HG03442 (cell line): ENCODE results near the gene MIA.
"Not testable (repeated sequence)": the region's sequence is repeated elsewhere in the genome, so short reads cannot be mapped to it uniquely, and the experiment has no call there.

ENCODE experiments used
- ATAC-seq: cut with Tn5 transposase; IDR thresholded peaks from one replicate; pipeline ENCODE4 v1.9.1; 2021; ENCODE audit warnings: mild to moderate bottlenecking, moderate library complexity; ENCODE audit not compliant: unreplicated experiment

MIA gene

DNA sequence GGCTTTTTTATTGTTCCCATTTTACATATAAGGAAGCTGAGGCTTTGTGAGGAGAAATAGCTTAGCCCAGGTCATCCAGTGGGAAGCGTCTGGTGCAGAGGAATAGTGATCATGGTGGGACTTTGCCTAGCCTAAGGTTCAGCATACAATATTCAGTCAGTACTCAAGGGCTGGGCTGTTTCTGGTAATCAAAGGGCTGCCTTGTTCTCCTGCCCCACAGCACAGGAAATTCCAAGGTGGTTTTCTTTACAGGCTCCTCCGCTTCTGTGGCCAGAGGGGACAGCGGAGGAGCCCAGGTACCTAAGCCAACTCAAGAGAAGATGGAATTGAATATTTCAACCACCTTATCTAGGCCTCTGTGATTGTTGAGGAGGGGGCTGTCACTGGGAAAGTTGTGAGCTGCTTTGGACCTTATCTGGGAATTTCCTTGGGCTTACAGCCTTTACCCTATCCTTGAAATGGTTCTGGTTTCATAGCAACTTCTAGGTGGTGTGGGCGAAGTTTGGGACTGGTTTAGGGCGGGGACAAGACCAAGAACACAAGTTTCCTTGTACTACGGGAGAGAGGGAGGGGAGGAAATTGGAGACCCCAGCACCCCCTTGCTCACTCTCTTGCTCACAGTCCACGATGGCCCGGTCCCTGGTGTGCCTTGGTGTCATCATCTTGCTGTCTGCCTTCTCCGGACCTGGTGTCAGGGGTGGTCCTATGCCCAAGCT lies at the start of gene MIA:
Gene MIA, plus strand, starts transcription at position 606 of the 716 bp plus-strand sequence. Its CDS starts 22 bp downstream, at position 628.
- no peak for ATAC-seq

DNA sequence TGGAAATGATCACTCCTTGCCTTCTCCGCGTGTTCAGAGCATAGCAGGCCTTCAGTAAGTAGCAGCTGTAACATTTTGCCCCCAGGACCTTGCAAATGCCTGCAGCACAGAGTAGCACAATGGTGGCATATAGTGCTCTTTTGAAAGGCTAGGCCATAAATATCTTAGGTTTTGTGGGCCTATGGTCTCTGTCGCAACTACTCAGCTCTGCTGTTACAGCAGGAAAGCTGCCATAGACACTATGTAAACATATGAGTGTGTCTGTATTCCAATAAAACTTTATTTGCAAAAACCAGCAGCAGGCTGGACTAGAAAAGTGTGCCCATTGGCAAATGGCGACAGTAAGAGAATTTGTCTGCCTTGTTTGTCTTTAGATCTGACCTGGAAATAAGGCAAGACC lies 49.0 kb upstream of the MIA start:
- no peak for ATAC-seq

DNA sequence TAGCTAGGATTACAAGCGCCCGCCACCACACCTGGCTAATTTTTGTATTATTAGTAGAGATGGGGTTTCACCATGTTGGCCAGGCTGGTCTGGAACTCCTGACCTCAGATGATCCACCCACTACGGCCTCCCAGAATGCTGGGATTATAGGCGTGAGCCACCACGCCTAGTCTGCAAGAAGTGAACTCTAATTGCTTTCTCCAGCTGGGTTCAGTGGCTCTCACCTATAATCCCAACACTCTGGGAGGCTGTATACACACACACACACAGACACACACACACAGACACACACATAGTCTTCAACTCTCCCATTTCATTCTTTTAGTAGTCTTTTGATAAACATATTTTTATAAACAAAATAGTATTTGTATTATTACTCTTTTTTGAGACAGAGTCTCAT lies 45.3 kb upstream of the MIA start:
- ATAC-seq: not testable (repeated sequence)

DNA sequence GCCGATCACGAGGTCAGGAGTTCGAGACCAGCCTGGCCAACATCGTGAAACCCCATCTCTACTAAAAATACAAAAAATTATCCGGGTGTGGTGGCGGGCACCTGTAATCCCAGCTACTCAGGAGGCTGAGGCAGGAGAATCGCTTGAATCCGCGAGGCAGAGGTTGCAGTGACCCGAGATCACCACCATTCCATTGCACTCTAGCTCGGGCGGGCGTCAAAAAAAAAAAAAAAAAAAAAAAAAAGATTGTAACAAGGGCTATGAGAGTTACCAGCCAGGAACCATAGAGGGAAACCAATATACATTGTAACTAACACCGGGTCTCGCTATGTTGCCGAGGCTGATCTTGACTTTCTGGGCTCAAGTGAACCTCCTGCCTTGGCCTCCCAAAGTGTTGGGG lies 43.0 kb upstream of the MIA start:
- not testable (repeated sequence) for ATAC-seq

DNA sequence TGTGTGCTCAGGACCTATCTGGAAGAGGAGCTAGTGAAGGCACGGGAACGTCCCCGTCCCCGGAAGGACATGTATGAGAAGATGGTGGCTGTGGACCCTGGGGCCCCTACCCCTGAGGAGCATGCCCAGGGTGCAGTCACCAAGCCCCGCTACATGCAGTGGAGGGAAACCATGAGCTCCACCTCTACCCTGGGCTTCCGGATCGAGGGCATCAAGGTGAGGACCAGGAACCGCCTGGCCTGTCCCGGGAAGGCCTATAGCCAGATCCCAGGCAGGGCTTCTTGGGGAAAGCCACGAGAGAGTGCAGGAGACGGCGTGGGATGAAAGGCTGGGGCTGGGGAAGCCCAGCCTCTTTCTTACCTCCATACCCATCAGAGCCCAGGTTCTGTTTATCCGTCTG lies 42.2 kb upstream of the MIA start:
- ATAC-seq: no peak

DNA sequence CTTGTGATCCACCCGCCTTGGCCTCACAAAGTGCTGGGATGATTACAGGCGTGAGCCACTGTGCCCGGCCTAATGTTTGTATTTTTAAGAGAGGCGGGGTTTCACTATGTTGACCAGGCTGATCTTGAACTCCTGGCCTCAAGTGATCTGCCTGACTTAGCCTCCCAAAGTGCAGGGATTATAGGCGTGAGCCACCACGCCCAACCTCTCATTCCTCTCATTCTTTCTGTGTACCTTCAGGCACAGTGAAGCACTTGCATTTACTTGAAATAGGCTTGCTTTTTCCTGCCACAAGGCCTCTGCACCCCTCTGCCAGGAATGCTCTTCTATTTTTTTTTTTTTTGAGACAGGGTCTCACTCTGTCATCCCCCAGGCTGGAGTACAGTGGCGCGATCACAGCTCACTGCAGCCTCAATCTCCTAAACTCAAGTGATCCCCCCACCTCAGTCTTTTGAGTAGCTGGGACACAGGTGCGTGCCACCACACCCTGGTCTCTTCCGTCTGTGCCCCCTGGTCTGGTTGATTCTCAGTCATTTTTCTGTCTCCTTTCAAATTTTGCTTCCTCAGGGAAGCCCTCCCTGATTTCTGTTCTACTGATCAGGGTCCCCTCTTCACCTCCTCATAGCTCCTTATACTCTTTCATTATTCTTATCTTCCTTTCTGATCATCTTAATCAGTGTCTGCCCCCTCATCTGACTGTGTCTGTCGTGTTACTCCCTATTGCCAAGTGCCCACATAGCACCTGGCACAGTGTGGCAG lies 40.1 kb upstream of the MIA start:
- no peak for ATAC-seq

DNA sequence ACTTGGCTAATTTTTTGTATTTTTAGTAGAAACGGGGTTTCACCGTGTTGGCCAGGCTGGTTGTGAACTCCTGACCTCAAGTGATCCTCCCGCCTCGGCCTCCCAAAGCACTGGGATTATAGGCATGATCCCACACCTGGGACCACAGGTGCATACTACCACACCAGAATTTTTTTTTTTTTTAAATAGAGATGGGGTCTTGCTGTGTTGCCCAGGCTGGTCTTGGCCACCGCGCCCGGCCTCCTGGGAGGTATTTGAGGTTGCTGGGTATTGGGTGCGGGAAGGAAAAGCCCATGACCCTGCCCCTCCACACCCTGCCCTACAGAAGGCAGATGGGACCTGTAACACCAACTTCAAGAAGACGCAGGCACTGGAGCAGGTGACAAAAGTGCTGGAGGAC lies 38.7 kb upstream of the MIA start:
- no peak for ATAC-seq

DNA sequence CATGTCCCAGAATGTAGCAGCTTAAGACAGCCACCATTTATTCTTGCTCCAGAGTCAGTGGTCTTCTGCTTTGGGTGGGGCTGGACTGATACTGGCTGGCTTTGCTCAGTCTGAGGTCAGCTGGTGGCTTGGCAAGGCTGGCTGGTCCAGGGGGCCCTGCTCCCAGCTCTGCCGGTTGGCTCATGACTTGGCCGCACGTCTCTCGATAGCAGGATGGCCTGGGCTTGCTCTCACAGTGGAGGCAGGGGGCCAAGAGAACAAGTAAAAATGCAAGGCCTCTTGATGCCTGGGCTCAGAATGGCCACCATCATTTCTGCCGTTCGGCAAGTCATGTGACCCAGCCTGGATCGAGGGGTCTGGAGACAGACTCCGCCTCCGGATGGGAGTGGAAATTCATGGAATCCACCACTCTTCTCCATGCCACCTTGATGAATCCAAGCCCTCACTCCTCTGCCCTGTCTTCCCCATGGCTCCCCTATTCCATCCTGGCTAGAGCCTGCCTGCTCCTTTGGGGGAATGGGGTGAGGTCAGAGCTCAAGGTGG lies 38.1 kb upstream of the MIA start:
- no peak for ATAC-seq

DNA sequence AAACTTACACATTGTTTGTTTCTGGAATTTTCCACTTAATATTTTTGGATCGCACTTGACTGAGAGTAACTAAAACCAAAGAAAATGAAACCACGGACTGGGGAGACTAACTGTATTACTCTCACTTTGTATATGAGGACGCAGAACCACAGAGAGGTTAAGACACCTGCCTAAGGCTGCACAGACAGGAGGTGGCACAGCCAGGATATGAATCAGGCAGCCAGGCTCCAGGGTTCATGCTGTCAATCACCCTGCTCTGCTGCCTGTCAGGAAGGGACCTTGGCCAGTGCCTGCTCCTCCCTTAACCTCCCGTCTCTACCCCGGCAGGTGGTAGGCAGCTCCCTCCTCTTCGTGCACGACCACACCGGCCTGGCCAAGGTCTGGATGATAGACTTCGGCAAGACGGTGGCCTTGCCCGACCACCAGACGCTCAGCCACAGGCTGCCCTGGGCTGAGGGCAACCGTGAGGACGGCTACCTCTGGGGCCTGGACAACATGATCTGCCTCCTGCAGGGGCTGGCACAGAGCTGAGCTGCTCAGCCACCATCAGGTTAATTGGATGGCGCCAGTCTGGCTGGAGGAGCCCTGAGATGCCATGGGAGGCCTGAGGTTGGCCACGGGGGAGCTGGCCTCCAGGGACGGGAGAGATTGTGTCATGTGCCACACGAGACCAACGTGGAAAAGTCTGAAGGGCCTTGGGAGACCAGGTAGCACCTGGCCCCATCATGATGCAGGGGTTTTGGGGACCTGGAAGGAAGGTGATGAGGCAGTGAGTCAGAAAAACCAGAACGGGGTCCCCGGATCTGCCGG lies 36.1 kb upstream of the MIA start:
- no peak for ATAC-seq

DNA sequence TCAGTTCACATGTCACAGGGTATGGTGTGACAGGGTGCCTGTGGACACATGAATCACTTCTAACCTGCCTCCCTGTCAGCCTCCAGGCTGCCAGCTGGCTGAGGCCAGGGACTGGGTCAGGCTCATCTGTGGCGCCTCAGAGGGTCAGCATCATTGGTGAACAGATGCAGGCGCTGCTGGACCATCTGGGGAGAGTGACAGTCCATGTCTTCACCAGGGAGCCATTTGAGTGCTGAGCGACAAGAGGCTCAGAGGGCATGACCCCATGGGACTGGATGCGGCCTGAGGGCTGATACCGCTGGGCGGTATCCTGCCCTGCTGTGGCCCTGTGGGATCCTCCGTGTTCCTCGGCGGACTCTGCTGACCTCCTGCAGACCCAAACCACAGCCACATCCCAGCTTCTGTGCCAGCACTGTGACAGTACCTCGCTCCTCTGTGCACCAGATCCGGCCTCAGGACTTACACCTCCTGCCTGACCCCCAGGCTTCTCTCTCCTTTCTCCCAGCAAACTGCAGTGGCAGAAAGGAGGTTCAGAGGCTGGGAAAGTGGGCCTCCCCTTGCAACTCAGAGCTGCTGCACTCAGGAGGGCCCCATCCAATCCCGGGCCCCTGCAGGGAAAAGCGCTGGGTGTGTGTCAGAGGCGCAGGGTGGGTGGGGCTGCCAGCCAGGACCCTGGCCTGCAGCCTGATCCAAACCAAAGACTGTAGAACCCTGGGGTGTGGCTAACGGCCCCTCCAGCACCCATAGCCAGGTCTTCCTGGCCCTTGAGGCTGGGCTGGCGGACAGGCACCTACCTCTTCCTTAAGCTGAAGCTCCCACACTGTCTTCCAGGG lies 35.2 kb upstream of the MIA start:
- no peak for ATAC-seq

DNA sequence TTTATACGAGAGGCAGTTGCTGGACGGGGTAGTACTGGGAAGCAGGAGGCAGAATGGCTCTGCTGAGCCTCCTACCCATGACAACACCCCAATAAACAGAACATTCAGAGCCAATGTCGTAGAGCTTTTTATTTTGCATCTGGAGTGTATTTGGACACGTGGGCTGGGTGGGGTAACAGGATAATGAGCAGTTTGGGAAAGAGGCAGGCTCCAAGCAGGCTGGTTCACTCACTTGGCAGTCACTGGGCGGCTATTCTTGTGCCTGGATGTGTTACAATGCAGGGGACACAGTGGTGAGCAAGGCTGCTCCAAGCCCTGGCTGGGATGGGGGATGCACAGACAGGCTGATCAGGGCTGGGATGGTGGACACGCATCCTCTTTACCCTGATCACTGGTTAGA lies 34.6 kb upstream of the MIA start:
- ATAC-seq: no peak

DNA sequence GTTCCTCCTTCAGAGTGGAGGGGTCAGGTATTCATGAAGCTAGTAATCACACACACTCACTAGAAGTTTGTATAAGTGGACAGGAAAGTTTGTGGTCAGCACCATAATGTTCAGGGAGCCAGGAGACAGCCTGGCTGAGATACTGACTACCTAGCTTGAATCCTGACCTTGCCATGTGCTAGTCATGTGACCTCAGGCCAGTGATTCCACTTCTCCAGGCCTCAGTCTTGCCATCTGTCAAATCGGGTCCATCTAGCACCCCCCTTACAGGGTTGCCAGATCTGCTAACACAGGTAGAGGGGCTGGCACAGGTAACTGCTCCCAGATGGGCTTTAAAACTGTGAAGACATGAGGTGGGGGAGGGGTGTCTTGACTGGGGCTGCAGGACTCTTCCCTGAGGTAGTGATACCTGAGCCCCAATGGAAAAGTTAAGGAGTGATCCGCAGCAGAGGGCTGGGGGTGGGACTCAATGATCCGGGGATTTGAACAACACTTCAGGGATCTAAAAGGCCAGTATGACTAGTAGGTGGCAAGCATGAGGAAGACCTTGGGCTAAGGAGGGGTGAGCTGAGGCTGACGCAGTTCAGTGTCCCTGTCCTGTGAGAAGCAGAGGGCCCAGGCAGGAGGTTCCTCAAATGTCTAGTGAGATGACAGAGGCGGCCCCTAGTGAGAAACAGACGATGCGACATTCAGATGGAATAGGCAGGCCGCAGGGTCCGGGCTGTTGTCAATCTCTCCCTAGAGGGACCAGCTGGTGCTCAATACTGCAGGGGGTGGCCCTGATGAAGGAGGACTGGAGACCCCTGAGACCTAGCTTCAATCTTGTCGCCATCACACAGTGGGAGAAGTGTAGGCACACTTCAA lies 33.6 kb upstream of the MIA start:
- ATAC-seq: no peak

DNA sequence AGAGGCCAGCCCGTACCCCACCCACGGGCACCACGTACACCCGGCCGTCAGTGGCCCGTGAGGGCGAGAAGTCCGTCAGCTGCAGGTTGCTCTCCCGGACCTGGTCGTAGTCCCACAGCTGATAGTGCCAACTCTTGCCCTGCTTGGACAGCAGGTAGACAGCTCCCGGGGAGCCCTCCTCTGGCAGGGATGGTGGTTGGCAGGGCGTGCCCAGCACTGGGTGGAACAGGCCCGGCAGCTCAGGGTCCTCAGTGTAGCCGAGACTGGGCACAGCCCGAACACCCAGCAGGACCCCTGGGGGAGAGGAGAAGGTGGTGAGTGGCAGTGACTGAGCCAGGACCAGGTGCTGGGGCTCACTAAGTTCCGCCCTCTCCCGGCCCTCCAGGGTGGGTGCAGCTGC lies 32.8 kb upstream of the MIA start:
- ATAC-seq: no peak

DNA sequence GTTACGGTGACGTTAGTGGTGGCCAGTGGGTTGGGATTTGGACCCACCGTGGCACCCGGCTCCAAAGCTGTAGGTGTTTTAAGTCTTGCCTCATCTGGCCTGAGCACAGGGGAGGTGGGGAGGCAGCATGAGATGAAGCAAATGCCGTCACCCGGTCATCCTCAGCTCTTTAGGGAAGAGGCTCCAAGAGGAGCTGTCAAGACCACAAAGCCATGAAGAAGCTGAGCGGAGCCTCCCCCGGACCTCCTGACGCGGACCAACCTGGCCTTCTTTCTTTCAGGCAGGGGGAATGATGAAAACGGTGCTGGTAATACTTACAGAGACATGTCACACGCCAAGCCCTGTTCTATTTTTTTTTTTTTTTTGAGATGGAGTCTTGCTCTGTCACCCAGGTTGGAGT lies 32.4 kb upstream of the MIA start:
- no peak for ATAC-seq

DNA sequence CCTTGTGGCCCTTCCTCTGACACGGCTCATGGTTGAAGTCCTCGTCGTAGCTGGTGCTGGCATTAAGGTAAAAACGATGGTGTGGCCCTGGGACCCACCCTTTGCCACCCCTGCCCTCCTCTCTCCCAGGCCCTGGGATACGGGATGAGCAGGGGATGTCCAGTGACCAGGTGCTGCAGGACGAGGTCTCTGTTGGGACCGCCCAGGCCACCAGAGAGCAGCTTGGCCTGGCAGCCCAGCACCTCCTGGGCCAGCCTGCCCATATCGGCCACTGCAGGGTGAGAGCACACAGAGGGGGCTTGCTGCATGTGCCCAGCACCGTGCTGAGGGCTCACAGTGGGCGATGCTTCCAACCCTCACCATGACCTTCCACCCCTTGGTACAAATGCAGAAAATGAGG lies 31.4 kb upstream of the MIA start:
- no peak for ATAC-seq

DNA sequence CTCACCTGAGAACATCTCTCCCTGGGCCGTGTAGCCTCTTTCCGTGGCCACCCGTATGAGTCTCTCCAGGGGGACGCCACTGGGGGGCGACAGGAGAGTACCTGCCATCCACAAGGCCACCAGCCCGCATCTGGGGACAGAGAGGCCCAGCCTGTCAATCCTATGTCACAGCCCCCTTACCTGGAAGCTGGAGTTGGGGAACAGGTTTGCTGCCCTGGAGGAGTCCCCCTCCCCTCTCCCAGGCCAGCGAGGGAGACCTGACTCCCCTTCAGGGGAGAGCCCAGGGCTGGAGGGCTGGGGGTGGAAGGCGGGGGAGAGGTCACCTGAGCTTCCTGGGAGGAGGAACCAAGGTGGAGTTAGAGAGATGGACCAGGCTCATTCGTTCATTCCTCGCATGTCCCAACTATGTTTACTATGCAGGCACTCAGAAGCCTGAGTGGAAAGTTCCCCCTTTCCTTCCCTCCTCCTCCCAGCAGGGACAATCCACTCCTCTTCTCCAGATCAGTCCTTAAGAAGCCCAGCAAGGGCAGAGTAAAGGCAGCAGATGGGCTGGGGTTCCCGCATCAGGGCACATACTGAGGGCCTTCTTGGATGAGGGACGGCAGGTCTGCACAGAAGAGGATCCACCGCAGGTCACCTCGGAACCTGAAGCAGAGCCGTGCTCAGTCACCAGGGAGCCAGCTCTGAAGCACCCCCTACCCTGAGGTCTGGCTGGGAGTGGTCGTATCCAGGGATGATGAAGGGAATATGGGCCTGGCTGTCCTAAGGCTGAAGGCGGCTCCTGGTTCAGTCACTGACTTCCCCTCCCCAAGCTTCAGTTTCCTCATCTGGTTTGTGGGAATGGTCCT lies 30.5 kb upstream of the MIA start:
- ATAC-seq: no peak

DNA sequence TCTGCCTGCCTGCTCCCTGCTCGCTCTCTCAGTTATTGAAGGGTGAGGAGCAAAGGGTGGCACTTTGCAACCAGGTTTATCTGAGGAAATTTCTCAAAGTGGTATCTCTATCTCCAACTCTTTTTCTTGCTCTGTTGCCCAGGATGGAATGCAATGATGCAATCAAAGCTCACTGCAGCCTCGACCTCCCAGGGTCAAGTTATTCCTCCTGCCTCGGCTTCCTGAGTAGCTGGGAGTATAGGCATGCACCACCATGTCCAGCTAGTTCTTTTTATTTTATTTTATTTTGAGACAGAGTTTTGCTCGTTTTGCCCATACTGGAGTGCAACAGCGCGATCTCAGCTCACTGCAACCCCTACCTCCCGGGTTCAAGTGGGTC lies 29.9 kb upstream of the MIA start:
- ATAC-seq: no peak

DNA sequence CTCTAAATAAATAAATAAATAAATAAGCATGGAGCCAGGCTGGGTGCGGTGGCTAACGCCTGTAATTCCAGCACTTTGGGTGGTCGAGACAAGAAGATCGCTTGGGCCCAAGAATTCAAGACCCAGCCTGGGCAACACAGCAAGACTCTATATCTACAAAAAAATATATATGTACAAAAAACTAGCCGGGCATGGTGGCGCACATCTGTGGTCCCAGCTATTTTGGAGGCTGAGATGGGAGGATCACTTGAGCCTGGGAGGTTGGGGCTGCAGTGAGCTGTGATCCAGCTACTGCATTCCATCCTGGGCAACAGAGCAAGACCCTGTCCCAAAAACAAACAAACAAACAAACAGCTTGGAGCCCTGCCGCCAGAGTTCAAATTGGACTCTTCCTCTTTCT lies 27.8 kb upstream of the MIA start:
- no peak for ATAC-seq
